DMS 273 (cell line): ENCODE results near the gene PIK3C3.
A peak's percentile ranks its signal among the peaks of the same experiment; 100 is the strongest.
"Not testable (repeated sequence)": the region's sequence is repeated elsewhere in the genome, so short reads cannot be mapped to it uniquely, and the experiment has no call there.

Source experiments
- DNase-seq: peaks from one replicate; lab custom pipeline; 2025; ENCODE audit not compliant: unreplicated experiment; lab: John Stamatoyannopoulos, UW

PIK3C3 gene

DNA sequence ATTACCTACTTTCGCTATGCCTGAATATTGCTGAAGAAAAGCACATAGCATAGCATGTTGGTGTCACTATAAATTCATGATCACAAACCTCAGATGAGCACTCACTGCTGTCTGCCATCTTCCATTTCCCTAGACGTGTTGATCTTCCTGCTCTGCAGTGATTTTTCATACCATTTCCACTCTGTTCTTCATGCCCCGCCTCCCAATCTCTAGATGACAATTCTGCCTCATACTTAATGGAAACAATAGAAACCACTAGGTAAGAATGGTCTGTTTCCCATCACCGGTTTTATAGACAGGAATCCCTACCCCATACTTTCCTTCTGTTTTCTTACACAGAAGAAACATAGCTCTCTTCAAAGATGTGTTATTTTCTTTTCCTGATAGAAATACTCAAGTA lies 63.8 kb downstream of the PIK3C3 start:
- no peak for DNase-seq

DNA sequence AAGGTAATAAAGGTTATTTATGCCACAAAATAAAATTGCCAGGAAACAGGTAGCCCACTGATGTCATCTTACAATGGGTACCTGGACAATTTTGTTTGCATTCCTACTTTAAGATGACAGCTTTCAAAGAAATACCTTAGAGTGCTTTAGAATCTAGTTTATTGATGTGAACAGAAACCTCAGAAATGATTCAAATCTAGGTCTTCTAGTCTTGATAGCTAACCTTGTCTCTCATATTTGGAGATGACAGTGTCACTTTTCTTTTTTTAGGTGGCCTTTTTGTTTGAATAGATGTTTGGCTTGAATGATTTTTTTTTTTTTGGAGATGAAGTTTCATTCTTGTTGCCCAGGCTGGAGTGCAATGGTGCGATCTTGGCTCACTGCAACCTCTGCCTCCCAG lies 69.1 kb downstream of the PIK3C3 start:
- DNase-seq, result no peak

DNA sequence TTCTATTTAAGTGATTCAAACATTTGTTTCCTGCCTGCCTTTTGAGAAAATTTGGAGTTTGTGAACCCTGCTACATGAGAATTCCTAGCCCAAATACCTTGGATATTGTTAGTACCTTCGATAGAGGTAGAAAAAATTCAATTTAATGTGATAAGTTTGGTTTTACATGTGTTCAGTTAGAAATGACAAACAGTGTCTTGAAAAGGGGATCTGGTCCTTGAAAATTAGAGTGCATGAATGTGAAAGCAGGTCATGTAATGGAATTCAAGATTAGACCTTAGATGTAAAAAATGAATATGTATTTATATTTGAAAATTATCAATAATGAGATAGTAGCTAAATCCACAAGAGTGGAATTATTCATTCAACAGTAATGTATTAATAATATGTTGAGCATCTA lies 70.5 kb downstream of the PIK3C3 start:
- DNase-seq, result no peak

DNA sequence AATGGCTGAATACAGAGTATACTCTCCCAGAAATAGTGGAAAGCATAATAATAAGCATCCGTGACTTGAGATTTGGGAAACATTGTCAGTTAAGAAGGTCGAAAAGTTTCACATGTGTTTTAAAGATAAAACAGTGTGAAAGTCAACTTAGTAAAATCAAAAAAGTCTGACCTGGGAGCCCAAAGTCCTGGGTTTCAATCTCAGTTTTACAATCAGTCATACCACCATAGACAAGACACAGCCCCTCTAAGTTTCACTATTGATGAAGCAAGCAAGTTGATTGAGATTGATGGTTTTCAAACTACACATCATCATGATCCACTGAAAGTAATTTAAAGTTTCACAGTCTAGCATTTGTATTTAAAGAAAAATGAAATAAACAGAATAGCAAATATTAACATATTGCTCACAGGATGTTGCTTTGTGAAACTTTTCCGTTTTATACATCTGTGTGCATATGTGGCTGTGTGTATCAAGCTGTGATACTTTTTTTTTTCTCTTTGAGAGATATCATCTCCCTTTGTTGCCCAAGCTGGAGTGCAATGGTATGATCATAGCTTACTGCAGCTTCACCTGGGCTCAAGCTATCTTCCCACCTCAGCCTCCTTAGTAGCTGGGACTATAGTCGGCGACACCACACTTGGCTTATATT lies 71.1 kb downstream of the PIK3C3 start:
- no peak for DNase-seq

DNA sequence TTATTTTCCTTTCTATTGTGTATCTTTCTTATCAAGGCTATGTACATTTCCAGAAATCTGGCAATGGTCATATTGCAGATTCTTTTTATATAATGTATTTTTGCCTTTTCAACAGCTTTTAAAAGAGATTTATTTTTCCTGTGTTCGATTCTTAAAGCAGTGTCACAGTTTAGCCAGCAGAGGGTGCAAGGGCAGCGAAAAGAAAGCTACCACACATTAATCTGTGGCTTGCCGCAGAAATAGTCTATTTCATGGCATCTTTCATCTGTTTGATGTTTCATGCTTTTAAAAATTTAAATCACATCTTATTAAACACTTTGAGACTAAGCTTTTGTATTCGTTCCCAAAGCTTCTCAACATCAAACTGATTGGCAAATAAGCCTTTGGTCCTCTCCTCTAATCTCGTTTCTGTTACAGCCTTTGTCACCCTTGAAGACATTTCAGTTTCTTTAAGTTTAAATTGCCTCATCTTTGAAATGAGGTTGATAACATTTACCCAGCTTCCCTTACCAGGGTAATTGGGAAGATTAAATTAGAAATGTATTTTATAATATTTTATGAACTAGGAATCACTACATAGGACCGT lies 73.3 kb downstream of the PIK3C3 start:
- DNase-seq, result peak; percentile 63

DNA sequence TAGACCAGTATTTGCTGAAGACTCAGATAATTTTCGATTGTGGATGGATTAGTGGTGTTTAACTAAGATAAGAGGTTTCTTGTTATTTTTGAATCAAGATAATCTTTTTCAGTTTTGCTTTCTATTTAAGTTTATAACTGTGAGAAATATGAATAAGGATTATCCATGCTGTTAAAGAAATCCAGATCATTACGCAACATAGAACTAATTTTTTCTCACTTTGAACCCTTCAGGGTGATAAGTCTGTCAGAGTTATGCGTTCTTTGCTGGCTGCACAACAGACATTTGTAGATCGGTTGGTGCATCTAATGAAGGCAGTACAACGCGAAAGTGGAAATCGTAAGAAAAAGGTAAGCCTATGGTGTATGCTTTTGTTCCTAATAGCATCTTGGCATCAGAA lies 74.1 kb downstream of the PIK3C3 start:
- DNase-seq, result no peak

DNA sequence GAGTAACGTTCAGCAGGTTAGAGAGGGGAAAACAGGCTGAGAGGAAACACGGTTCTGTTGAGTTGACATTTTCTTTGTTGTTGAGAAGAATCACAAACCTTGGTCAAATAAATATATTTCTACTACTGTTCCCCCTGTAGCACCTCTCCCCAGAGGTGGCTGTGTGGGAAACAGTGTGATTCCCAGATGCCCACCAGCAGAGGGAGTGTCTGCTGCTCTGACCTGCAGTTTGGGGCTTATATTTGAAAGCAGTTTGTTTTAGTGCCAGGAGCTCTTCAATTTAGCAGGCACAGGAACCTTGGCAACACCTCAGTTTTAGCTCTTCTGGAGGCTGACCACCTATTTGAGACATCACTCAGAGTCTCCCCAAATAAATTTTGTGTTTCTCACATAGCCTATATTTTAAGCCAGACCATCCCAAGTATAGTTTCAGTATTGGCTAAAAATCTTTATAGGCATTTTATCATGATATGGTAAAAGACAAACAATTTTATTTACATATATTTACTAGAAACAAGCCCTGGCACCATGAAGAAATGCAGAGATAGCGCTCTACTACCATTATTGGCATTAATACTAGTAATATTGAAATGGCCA lies 75.7 kb downstream of the PIK3C3 start:
- DNase-seq, result peak; percentile 45

DNA sequence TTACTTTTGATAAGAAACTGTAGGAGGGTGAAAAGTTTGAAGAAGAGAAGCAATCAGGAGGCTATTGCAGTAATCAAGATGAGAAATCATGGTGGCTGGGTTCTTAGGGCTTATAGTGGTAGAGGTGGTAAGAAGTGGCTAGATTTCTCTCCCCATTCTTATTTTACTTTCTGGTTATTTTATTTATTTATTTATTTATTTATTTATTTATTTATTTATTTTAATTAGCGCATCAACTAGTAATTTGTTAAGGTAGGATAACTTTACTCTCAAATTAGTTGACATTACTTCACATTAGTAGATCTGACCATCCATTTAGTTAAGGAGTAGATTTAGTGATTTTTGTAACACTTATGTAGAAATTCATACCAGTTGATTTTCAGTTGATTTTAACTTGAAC lies 77.4 kb downstream of the PIK3C3 start:
- no peak for DNase-seq

DNA sequence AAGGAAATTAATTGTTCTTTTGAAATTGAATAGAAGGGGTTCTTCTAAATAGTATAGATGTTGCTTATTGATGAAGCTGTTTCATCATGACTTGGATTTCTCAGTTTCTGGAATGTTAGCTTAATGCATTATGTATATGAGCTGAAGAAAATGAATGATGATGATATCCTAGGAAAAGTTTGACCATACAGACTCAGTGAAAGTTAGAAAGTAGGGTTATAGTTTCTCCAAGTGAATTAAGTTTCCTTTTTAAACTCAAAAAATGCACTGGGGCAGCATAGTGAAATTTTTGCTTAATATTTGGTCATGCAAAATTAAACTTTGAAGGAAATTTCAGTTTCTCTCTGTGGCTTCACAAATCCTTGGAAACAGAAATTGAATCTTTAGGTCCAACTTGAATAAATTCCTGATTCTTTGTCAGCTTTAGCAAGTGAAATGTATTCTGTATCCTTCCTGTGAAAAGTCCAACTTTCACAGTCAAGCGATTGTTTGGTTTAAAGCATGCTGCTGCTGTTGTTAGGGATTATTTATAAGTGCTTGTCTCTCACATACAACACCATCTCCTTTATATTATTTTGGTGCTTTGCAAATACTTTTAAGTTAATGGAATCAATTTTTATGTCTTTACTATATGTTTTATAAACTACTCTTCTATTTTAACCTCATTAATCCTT lies 78.2 kb downstream of the PIK3C3 start:
- no peak for DNase-seq

DNA sequence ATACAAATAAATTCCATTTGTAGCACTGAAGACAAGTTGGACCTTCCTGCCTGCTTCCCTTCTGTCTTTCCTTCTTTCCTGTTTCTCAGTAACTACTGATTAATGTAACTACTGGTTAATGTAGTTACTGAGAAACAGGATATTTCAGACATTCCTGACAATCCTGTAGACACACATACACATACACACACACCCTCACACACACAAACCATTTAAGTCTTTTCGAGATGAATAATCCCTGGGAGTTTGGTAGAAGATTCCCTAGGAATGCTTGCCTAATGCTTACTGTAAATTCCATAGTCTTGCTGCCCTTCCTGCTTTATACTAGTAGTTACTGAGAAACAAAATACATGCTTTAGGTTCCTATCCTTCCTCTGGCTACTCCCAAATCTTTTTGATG lies 83.9 kb downstream of the PIK3C3 start:
- no peak for DNase-seq

DNA sequence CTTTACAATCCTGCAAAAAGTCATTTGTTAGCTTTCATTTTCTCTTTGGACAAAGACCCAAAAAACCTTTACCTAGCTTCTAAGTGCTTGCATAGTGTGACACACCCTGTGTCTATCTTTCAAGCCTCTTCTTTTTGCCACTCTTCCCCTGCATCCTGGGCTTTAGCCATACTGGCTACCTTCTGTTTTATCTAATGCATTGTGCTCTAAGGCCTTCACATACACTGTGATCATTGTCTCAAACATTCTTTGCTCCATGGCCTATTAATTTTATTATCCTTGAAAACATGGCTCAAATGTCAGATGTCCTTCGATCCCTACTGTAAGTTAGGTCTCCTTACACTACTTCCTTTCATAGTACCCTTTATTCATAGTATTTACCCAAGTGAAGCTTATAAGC lies 84.4 kb downstream of the PIK3C3 start:
- DNase-seq, result no peak

DNA sequence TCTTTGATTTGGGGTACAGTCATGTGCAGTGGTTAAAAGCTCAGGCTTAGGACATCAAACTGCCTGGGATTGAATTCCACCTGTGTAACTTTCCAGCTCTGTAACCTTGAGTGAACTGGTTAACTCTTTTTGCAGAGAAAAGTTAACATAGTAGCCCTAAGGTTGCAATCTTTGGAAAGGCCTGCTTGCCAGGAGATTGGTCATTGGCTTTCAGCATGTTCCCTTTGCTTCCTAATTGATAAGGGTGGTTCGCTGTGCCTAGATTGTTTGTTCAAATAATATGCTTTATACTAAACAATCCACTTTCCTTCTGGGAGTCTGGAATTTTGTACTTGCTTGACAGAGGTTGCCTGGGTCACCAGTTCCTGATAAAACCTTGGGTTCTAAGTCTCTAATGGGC lies 86.8 kb downstream of the PIK3C3 start:
- DNase-seq, result no peak

DNA sequence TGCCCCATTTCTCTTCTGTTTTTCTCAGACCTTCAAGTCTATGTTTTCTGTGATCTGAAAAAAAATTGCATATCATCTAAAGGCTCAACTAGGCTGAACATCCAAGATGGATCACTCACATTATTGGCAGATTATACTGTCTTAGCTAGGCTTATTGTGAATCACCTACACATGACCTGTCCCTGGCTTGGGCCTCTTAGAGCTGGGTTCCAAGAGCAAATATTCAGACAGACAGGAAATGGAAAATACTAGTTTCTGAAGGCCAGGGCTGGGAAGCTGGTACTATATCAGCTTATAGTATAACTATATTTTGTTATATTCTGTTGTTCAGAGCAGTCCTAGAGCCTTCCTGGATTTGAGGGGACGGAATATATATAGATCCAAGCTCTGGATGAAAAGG lies 90.3 kb downstream of the PIK3C3 start:
- no peak for DNase-seq

DNA sequence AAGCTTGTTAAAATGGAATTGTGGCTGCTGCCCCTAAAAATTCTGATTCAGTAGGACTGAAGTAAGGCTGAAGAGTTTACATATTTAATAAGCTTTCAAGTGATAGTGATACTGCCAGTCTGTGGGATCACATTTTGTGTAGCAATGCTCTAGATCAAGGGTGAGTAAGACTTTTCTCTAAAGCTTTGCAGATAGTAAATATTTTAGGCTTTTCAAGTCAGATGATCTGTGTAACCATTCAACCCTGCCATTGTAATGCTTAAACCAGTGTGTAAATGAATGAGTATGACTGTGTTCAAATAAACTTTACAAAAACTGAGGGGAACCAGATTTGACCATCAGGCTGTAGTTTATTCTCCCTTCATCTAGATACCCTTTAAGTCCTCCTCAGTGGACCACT lies 92.7 kb downstream of the PIK3C3 start:
- no peak for DNase-seq

DNA sequence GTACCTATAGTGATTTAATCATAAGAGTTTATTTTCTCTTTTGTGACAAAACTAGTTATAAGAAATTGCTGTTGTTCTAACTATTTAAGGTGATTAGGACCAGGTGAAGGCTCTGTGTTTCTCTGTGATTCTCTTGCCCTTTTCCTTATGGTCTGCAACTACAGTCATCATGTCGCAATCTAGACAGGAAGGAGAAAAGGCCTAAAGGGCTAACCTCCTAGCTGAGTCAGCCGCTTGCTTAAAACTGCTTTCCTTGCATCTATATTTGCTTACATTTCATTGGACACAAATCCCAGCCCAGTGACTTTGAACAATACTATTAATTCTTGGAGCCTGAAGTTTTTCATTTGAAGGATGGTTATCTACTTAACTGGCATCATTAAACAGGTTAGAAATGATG lies 93.1 kb downstream of the PIK3C3 start:
- DNase-seq, result no peak

DNA sequence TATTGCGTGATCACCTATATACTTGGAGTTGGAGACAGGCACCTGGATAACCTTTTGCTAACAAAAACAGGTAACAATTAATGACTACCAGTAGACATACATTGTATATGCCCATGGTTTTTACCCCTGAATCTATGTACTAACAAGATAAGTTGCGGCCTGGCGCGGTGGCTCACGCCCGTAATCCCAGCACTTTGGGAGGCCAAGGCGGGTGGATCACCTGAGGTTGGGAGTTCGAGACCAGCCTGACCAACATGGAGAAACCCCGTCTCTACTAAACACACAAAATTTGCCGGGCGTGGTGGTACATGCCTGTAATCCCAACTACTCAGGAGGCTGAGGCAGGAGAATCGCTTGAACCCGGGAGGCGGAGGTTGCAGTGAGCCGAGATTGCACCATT lies 94.5 kb downstream of the PIK3C3 start:
- DNase-seq, result not testable (repeated sequence)

DNA sequence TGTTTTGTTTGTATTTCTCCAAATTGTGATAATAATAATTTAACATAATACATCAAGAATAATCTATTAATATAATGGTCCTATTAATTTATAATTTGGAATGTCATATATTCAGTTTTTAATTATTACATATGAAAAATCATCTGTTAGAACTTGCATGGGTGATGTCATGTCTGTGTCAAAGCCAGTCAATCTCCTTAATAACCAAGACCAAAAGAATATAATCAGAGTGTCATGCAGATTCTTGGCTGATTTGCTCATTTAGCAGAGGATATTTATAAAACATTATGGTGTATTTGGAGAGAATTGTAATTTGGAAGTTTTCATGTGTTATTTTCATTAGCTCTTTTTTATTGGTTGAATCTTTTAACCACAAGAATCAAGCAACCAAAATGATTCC lies 96.4 kb downstream of the PIK3C3 start:
- DNase-seq, result no peak

DNA sequence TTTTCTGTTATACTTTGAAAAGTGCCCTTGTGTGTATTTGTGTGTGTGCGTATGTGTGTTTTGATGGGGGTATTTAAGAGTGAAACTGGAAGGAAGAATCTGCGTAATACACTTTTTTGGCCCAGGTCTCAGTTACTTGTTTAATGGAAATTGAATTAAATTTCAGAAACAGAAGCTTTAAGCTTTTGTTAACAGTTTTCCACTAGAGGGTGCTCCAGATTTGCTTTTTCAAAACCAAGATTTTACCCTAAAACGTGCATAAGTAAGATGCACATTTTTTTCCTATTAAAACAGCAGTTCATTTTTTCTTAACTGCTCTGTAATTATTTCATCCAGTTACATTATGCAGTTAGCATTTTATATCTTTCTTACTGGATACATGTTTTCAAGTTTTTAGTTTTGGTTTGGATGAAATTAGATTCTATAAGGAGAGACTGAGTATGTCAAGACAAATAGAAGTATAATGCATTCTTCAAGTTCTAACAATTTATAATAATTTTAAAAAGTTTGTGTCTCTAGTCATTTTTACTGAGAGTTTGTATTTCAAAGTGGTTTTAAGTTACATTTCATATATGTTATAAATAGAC lies 97.2 kb downstream of the PIK3C3 start:
- peak; percentile 8 for DNase-seq

DNA sequence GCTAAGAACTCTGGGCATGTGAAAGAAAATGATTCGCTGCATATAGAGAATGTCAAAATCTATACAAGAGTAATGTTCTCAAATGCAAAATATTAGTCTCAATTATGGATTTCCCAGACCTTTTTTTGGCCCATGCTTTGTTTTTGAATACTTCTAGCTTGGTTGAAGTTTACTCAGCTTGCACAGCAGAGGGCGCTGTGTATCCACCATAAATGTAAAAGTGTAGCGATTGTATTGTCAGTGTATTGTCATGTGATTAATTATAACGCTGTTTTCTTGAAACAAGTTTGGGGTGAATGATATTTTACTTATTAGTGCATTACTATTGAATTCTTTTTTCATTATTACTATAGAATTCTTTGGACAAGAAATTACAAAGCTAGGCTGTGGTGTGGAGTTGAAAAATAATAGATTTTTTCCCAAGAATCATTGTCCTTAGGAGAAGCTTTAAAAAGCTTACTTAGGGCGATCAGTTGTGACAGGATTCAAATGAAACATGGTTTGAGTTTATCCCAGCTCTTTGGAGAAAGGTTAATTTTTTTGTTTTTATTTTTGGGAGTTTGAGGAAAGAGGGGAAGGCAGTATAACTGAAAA lies 98.3 kb downstream of the PIK3C3 start:
- peak; percentile 61 for DNase-seq

DNA sequence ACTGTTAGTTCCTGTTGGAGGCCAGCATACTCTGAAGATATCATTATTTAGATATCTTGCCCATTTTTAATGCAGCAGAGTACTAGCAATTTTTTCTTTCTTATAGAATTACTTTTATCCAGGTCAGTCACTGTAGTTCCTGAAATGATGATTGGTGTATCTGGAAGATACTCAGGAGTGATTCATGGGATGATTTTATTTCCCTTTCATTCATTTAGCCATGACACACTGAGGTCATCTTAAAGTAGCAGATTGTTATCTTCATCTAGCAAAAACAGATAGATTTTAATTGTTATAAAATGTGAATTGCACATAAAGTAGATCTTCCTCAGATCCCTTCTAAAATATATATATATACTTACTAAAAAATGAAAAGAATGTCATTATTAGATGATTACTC lies 109.1 kb downstream of the PIK3C3 start:
- no peak for DNase-seq

DNA sequence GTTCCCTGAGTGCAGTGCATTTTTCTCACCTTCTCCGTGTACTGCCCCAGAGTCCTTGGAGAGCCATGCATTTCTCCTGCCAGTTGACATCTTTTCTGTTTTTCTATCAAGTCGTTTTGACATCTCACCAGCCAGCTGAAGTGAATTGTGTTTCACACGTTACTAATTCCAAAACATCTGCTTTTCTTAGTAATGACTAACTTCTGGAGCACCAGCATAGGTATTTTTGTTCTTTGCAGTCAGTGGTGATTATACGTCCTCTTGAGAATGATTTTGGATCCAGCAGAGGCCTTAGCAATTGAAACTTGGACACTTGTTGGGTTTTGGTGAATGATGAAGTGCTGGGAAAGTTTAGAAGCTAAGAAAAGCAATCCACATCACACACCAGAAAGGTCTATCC lies 112.5 kb downstream of the PIK3C3 start:
- no peak for DNase-seq

DNA sequence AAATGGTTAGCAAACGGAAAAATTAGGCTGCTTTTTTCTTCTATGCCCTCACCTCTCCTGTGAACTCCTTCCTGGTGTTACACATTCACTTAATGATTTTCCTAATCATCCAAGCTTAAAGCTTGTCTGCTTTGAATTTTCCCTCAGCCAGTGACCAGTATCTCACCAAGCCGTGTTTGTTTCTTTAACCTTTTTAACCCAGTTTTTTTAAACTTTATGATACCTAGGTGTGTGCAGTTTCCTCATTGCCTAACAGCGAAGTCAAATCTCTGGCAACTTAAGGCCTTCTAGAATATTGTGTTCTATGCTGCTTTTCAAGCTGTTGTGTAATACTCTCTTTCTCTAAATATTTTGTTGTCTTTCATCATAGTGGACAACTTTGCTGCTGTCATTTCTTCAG lies 113.0 kb downstream of the PIK3C3 start:
- no peak for DNase-seq
